Measurements from ENCODE around the gene TMCC2.

Gene TMCC2

DNA sequence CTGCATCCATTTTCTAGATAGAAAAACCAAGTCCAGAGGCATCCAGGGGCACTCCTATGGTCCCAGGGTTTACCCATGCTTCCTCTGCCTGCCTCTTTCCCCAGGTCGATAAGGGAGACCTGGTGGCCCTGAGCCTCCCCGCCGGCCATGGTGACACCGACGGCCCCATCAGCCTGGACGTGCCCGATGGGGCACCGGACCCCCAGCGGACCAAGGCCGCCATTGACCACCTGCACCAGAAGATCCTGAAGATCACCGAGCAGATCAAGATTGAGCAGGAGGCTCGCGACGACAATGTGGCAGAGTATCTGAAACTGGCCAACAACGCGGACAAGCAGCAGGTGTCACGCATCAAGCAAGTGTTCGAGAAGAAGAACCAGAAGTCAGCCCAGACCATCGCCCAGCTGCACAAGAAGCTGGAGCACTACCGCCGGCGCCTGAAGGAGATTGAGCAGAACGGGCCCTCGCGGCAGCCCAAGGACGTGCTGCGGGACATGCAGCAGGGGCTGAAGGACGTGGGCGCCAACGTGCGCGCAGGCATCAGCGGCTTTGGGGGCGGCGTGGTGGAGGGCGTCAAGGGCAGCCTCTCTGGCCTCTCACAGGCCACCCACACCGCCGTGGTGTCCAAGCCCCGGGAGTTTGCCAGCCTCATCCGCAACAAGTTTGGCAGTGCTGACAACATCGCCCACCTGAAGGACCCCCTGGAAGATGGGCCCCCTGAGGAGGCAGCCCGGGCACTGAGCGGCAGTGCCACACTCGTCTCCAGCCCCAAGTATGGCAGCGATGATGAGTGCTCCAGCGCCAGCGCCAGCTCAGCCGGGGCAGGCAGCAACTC, 41.3 kb downstream of the TMCC2 start:
- Histone ChIP-seq H3K9ac (ENCODE audit: low read depth in 1 of 2, low read length in 2 of 2) (no peak overlapping the region), H3K9me3 (ENCODE audit: control insufficient read depth in 1 of 2, low read length in 2 of 2) (no peaks in the 10 kb centered on the region), H3K4me1 (ENCODE audit: control insufficient read depth in 1 of 2, insufficient read depth in 2 of 2, low read length in 2 of 2) (peaks cover 6 to 10% of the 10 kb centered on the region in 2 donors), H3K36me3 (ENCODE audit: control insufficient read depth in 1 of 2, insufficient read depth in 2 of 2, low read length in 2 of 2) (no peaks in the 10 kb centered on the region), H3K4me3 (ENCODE audit: low read depth in 1 of 2, low read length in 2 of 2) (no peak overlapping the region), H3K27ac (ENCODE audit: low read depth, low read length) (no peak overlapping the region), H3K27me3 (ENCODE audit: control insufficient read depth in 1 of 2, insufficient read depth in 2 of 2, low read length in 2 of 2) (no peaks in the 10 kb centered on the region)

DNA sequence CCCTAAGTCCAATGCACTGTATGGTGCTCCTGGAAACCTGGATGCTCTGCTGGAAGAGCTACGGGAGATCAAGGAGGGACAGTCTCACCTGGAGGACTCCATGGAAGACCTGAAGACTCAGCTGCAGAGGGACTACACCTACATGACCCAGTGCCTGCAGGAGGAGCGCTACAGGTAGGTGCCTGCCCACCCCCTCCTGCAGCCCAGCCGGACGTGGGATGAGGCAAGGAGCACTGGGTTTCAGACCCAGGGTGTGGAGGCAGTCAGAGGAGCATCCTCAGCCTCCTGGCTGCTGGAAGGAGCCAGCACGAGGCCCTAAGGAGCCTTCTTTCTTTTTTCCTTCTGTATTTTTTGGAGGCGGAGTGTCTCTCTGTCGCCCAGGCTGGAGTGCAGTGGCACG, 42.0 kb downstream of the TMCC2 start:
- Histone ChIP-seq H3K27me3 (ENCODE audit: control insufficient read depth in 1 of 2, insufficient read depth in 2 of 2, low read length in 2 of 2) (no peaks in the 10 kb centered on the region), H3K9ac (ENCODE audit: low read depth in 1 of 2, low read length in 2 of 2) (no peak overlapping the region), H3K36me3 (ENCODE audit: control insufficient read depth in 1 of 2, insufficient read depth in 2 of 2, low read length in 2 of 2) (no peaks in the 10 kb centered on the region), H3K4me3 (ENCODE audit: low read depth in 1 of 2, low read length in 2 of 2) (no peak overlapping the region), H3K27ac (ENCODE audit: low read depth, low read length) (no peak overlapping the region), H3K4me1 (ENCODE audit: control insufficient read depth in 1 of 2, insufficient read depth in 2 of 2, low read length in 2 of 2) (peaks cover 10% of the 10 kb centered on the region in 2 donors), H3K9me3 (ENCODE audit: control insufficient read depth in 1 of 2, low read length in 2 of 2) (no peaks in the 10 kb centered on the region)

DNA sequence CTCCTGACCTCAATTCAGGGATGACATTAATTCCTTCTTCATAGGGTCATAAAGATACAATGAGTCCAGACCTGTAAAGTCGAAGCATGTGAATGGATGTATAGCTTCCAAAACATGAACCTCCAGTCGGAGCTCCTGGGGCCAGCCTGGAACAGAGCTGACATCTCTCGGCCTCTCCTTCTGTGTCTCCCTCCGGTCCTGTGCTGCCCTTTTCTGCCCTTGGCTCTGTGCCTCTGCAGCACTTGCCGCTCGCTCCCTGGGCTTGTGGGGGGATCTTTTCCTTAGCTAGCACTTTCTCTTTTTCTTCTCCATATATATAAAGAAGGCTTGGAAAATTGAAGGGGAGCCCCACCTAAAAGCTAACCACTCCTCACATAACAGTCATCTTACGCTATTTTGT, 42.5 kb downstream of the TMCC2 start:
- no peaks in the 10 kb centered on the region for H3K36me3 ChIP-seq (ENCODE audit: control insufficient read depth in 1 of 2, insufficient read depth in 2 of 2, low read length in 2 of 2)
- H3K27me3 ChIP-seq (ENCODE audit: control insufficient read depth in 1 of 2, insufficient read depth in 2 of 2, low read length in 2 of 2) = no peaks in the 10 kb centered on the region
- H3K4me1 ChIP-seq (ENCODE audit: control insufficient read depth in 1 of 2, insufficient read depth in 2 of 2, low read length in 2 of 2) = peaks cover 10 to 13% of the 10 kb centered on the region in 2 donors
- no peak overlapping the region for H3K9ac ChIP-seq (ENCODE audit: low read depth in 1 of 2, low read length in 2 of 2)
- no peaks in the 10 kb centered on the region for H3K9me3 ChIP-seq (ENCODE audit: control insufficient read depth in 1 of 2, low read length in 2 of 2)
- H3K27ac ChIP-seq (ENCODE audit: low read depth, low read length) = no peak overlapping the region
- no peak overlapping the region for H3K4me3 ChIP-seq (ENCODE audit: low read depth in 1 of 2, low read length in 2 of 2)

DNA sequence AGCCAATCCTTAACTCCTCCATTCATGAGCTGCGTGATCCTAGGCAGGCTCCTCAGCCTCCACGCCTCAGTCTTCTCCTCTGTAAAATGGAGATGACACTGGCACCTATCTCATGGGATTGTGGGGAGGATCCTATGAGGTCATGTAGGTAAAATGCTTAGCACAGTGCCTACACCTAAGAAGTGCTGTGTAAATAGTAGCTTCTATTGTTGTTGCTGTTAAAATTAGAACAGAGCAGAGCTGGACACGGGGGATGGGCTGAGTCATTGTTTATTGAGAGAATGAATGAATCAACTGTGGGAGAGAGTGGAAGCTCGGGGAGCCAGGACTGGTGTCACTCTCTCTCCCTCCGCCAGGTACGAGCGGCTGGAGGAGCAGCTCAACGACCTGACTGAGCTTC, 43.0 kb downstream of the TMCC2 start:
- H3K4me3 ChIP-seq (ENCODE audit: low read depth in 1 of 2, low read length in 2 of 2) = no peak overlapping the region
- H3K9ac ChIP-seq (ENCODE audit: low read depth in 1 of 2, low read length in 2 of 2) = no peak overlapping the region
- H3K4me1 ChIP-seq (ENCODE audit: control insufficient read depth in 1 of 2, insufficient read depth in 2 of 2, low read length in 2 of 2) = peaks cover 10 to 13% of the 10 kb centered on the region in 2 donors
- no peak overlapping the region for H3K27ac ChIP-seq (ENCODE audit: low read depth, low read length)
- no peaks in the 10 kb centered on the region for H3K9me3 ChIP-seq (ENCODE audit: control insufficient read depth in 1 of 2, low read length in 2 of 2)
- no peaks in the 10 kb centered on the region for H3K27me3 ChIP-seq (ENCODE audit: control insufficient read depth in 1 of 2, insufficient read depth in 2 of 2, low read length in 2 of 2)
- H3K36me3 ChIP-seq (ENCODE audit: control insufficient read depth in 1 of 2, insufficient read depth in 2 of 2, low read length in 2 of 2) = no peaks in the 10 kb centered on the region

DNA sequence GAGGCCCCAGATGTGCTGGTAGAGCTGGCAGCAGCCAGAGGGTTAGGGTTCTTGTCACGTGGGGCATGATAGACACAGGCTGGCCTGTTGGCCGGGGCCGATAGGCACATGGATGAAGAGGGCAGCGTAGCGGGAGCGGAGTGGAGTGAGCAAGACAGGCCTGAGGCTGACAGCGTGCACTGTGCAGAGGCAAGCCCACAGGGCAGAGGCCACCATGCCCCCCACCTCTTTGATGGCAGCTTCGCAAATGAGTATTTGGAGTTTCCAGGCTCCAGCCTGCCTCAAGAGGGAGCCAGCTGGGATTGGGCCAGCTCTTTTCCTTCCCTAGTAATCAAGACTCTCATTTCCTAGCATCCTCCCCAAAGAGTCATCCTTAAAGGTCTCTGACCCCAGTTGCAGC, 43.5 kb downstream of the TMCC2 start:
- H3K36me3 ChIP-seq (ENCODE audit: control insufficient read depth in 1 of 2, insufficient read depth in 2 of 2, low read length in 2 of 2) = no peaks in the 10 kb centered on the region
- H3K9ac ChIP-seq (ENCODE audit: low read depth in 1 of 2, low read length in 2 of 2) = no peak overlapping the region
- no peaks in the 10 kb centered on the region for H3K27me3 ChIP-seq (ENCODE audit: control insufficient read depth in 1 of 2, insufficient read depth in 2 of 2, low read length in 2 of 2)
- no peak overlapping the region for H3K27ac ChIP-seq (ENCODE audit: low read depth, low read length)
- peaks cover 10 to 13% of the 10 kb centered on the region in 2 donors for H3K4me1 ChIP-seq (ENCODE audit: control insufficient read depth in 1 of 2, insufficient read depth in 2 of 2, low read length in 2 of 2)
- H3K4me3 ChIP-seq (ENCODE audit: low read depth in 1 of 2, low read length in 2 of 2) = no peak overlapping the region
- H3K9me3 ChIP-seq (ENCODE audit: control insufficient read depth in 1 of 2, low read length in 2 of 2) = no peaks in the 10 kb centered on the region

DNA sequence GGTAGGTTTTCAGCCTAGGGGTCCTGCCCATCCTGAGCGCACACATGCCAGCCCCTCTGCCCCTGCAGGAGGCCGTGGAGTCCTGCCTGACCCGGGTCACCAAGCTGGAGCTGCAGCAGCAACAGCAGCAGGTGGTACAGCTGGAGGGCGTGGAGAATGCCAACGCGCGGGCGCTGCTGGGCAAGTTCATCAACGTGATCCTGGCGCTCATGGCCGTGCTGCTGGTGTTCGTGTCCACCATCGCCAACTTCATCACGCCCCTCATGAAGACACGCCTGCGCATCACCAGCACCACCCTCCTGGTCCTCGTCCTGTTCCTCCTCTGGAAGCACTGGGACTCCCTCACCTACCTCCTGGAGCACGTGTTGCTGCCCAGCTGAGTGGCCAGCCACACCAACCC, 44.0 kb downstream of the TMCC2 start:
- H3K9ac ChIP-seq (ENCODE audit: low read depth in 1 of 2, low read length in 2 of 2) = no peak overlapping the region
- no peak overlapping the region for H3K27ac ChIP-seq (ENCODE audit: low read depth, low read length)
- no peaks in the 10 kb centered on the region for H3K9me3 ChIP-seq (ENCODE audit: control insufficient read depth in 1 of 2, low read length in 2 of 2)
- H3K36me3 ChIP-seq (ENCODE audit: control insufficient read depth in 1 of 2, insufficient read depth in 2 of 2, low read length in 2 of 2) = no peaks in the 10 kb centered on the region
- peaks cover 10 to 13% of the 10 kb centered on the region in 2 donors for H3K4me1 ChIP-seq (ENCODE audit: control insufficient read depth in 1 of 2, insufficient read depth in 2 of 2, low read length in 2 of 2)
- no peaks in the 10 kb centered on the region for H3K27me3 ChIP-seq (ENCODE audit: control insufficient read depth in 1 of 2, insufficient read depth in 2 of 2, low read length in 2 of 2)
- H3K4me3 ChIP-seq (ENCODE audit: low read depth in 1 of 2, low read length in 2 of 2) = no peak overlapping the region

DNA sequence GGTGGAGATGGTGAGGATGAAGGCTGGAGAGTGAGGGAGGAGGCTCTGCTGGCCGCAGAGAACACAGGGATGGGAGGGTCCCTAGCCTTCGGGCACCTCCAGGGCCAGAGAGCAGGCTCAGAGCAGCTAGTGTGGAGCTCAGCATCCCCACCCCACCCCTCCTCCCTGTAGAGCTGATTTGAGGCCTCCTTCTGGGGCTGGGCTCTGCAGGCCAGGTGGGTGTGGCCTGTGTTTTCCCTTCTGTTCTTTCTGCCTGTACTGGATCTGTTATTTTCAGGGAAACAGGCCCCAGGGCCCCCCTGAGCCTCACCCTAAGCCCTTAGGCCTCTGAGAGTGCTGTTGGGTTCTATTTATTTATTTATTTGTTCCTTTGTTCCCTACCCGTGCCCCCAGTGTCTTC, 44.8 kb downstream of the TMCC2 start:
- Histone ChIP-seq H3K27me3 (ENCODE audit: control insufficient read depth in 1 of 2, insufficient read depth in 2 of 2, low read length in 2 of 2) (no peaks in the 10 kb centered on the region), H3K9me3 (ENCODE audit: control insufficient read depth in 1 of 2, low read length in 2 of 2) (no peaks in the 10 kb centered on the region), H3K4me3 (ENCODE audit: low read depth in 1 of 2, low read length in 2 of 2) (no peak overlapping the region), H3K27ac (ENCODE audit: low read depth, low read length) (no peak overlapping the region), H3K9ac (ENCODE audit: low read depth in 1 of 2, low read length in 2 of 2) (no peak overlapping the region), H3K36me3 (ENCODE audit: control insufficient read depth in 1 of 2, insufficient read depth in 2 of 2, low read length in 2 of 2) (no peaks in the 10 kb centered on the region), H3K4me1 (ENCODE audit: control insufficient read depth in 1 of 2, insufficient read depth in 2 of 2, low read length in 2 of 2) (peaks cover 10 to 13% of the 10 kb centered on the region in 2 donors)

DNA sequence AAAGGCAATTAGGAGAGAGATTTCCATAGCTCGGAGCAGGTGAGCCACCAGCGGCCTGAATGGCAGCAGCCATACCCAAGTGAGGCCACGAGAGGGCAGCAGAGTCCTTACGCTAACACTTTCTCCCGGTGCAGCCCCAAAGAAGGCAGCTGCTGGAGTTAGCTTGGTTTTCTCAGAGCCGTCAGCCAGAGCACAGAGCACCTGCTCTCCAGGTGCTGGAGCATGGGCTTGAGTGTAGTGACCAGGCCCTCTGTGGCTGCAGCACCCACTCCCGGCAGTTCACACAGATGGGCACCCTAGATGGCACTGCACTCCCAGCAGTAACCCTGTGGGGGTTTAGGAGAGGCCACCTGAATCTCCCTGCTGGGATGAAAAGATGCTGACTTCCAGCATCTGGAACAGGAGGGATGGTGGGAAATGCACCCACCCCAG, 45.8 kb downstream of the TMCC2 start:
- Histone ChIP-seq H3K9me3 (ENCODE audit: control insufficient read depth in 1 of 2, low read length in 2 of 2) (no peaks in the 10 kb centered on the region), H3K27ac (ENCODE audit: low read depth, low read length) (no peak overlapping the region), H3K4me3 (ENCODE audit: low read depth in 1 of 2, low read length in 2 of 2) (no peak overlapping the region), H3K4me1 (ENCODE audit: control insufficient read depth in 1 of 2, insufficient read depth in 2 of 2, low read length in 2 of 2) (peaks cover 10 to 13% of the 10 kb centered on the region in 2 donors), H3K9ac (ENCODE audit: low read depth in 1 of 2, low read length in 2 of 2) (no peak overlapping the region), H3K36me3 (ENCODE audit: control insufficient read depth in 1 of 2, insufficient read depth in 2 of 2, low read length in 2 of 2) (no peaks in the 10 kb centered on the region), H3K27me3 (ENCODE audit: control insufficient read depth in 1 of 2, insufficient read depth in 2 of 2, low read length in 2 of 2) (no peaks in the 10 kb centered on the region)

DNA sequence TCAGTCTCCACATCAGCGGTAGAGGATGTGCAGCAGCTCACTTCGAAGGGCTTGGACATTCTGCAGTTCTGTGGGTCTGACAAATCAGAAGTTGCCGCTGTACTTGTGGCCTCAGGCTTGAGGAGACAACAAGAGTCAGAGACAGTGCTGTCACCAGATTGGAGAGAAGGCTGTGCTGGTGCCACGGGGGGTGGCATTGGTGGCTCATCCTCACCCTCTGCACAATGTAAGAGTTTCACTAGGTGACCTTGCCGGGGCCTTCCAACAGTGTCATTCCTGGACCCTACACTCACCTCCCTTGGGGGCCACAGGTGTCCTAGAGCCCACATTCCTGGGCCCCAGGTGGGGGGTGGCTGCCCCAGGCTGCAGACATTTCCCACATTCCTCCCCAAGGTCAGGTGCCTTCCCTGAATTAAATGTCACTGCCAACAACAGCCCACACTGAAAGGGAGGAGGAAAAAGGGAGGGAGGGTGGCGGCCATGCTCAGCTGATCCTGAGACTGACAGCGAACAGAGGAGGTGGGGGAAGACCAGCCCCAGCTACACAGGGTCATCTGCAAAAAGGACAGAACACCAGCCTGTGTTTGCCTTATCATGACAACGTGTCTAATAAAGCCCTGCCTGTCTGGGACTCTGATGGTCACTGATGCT, 46.4 kb downstream of the TMCC2 start:
- Histone ChIP-seq H3K36me3 (ENCODE audit: control insufficient read depth in 1 of 2, insufficient read depth in 2 of 2, low read length in 2 of 2) (no peaks in the 10 kb centered on the region), H3K4me1 (ENCODE audit: control insufficient read depth in 1 of 2, insufficient read depth in 2 of 2, low read length in 2 of 2) (peaks cover 10 to 13% of the 10 kb centered on the region in 2 donors), H3K27ac (ENCODE audit: low read depth, low read length) (no peak overlapping the region), H3K9me3 (ENCODE audit: control insufficient read depth in 1 of 2, low read length in 2 of 2) (no peaks in the 10 kb centered on the region), H3K9ac (ENCODE audit: low read depth in 1 of 2, low read length in 2 of 2) (no peak overlapping the region), H3K27me3 (ENCODE audit: control insufficient read depth in 1 of 2, insufficient read depth in 2 of 2, low read length in 2 of 2) (no peaks in the 10 kb centered on the region), H3K4me3 (ENCODE audit: low read depth in 1 of 2, low read length in 2 of 2) (no peak overlapping the region)

DNA sequence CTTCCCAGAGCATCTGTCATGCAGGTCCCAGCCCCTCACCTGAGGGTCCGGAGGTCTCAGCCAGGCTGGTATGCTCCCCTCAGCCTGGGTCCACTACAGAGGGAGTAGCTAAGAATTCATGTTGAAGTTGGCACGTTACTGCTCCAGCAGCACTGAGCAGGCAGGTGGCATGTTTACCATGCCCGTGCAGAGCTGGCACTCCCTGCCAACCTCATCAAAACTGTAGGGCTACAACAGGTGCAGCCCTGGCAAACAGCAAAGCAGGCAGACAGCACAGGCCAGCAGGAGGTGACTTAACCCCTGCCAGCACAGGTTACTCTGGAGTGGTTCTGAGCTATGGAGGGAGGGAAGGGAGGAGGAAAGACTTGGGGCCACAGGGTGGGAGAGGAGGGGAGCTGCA, 47.4 kb downstream of the TMCC2 start:
- Histone ChIP-seq H3K36me3 (ENCODE audit: control insufficient read depth in 1 of 2, insufficient read depth in 2 of 2, low read length in 2 of 2) (no peaks in the 10 kb centered on the region), H3K9ac (ENCODE audit: low read depth in 1 of 2, low read length in 2 of 2) (no peak overlapping the region), H3K4me3 (ENCODE audit: low read depth in 1 of 2, low read length in 2 of 2) (no peak overlapping the region), H3K9me3 (ENCODE audit: control insufficient read depth in 1 of 2, low read length in 2 of 2) (no peaks in the 10 kb centered on the region), H3K27ac (ENCODE audit: low read depth, low read length) (no peak overlapping the region), H3K4me1 (ENCODE audit: control insufficient read depth in 1 of 2, insufficient read depth in 2 of 2, low read length in 2 of 2) (peaks cover 10 to 13% of the 10 kb centered on the region in 2 donors), H3K27me3 (ENCODE audit: control insufficient read depth in 1 of 2, insufficient read depth in 2 of 2, low read length in 2 of 2) (no peaks in the 10 kb centered on the region)
